Stimulated activated CD8-positive, alpha-beta memory T cell treated with anti-CD3 and anti-CD28 coated beads, Interleukin-12 subunit alpha, Interleukin-12 subunit beta, amount 100 ng/mL, for 24 hours (primary cell): ENCODE results near the gene WFDC5.
"Not testable (repeated sequence)": the region's sequence is repeated elsewhere in the genome, so short reads cannot be mapped to it uniquely, and the experiment has no call there.

Experiments
- DNase-seq: peaks from one replicate; pipeline ENCODE4 v3.0.0-alpha.2; 2020; ENCODE audit errors: extremely low read depth

Gene WFDC5

GRCh38 chr20:45087814-45088213 lies 27.2 kb downstream of the WFDC5 start:
- DNase-seq: no peak

GRCh38 chr20:45087097-45087790 lies 27.7 kb downstream of the WFDC5 start:
- DNase-seq: no peak

DNA sequence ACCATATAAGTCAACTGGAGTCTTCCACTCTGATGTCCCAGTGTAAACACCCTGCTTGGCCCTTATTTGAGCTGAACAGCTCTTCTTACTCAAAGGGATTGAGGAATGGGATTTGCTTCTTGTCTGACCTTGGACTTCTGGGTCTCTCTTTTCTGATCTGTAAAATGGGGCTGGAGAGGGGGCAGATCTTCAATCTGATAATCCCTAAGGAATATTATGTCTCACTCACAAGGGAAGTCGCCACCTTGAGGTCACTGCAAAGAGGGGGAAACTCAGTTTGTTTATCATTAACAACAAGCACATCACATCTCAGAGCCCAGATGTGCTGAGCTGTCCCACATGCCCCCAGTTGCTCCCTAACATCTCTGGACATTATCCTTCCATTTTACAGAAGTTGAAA lies 29.1 kb downstream of the WFDC5 start:
- DNase-seq: no peak

DNA sequence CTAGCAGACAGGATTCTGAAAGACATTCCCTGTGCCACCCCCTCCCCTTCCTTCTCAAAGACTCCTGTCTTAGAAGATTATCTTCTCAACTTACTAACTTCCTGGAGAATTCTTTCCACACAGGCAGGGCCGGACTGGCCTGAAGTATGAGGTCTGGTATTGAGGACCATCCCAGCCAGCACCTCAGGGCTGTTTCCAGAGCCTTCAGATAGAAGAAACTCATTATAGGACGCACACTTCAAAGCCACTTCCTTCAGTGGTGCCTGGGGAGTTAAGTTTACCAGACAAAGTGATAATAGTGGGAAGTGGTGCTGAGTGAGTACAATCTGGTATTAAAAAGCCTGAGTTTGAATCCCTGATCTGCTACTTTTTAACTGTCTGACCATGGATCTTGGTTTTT lies 29.7 kb downstream of the WFDC5 start:
- no peak for DNase-seq

DNA sequence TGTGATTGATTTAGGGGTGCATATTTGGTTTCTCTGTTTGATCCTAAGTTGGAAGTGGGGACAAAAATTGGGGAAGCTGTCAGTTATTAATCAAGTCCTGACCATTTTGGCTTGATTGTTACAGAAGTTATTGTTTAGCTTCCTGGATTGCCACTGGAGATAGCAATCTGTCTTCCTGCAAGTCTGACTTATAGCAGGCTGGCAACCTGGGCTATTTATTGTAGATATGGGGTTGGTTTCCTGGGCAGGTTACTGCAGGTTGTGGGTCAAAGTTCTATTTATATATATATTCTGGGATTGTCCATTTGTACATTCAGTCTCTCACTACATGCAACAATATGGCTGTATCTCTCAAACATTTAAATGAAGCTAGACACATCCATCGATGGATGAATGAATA lies 31.8 kb downstream of the WFDC5 start:
- DNase-seq: no peak

DNA sequence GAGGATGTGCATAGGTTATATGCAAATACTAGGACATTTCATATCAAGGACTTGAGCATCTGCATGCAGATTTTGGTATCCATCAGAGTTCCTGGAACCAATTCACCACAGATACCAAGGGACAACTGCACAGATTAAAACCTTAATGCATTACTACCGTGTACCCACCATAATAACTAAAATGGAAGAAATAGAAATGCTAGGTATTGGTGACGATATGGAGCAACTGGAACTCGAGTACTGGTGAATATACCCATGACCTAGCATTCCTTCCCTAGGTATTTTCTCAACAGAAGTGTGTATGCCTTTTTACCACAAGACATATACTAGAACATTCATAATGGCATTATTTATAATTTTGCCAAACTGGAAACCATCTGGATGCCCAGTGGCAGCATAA lies 32.5 kb downstream of the WFDC5 start:
- no peak for DNase-seq

DNA sequence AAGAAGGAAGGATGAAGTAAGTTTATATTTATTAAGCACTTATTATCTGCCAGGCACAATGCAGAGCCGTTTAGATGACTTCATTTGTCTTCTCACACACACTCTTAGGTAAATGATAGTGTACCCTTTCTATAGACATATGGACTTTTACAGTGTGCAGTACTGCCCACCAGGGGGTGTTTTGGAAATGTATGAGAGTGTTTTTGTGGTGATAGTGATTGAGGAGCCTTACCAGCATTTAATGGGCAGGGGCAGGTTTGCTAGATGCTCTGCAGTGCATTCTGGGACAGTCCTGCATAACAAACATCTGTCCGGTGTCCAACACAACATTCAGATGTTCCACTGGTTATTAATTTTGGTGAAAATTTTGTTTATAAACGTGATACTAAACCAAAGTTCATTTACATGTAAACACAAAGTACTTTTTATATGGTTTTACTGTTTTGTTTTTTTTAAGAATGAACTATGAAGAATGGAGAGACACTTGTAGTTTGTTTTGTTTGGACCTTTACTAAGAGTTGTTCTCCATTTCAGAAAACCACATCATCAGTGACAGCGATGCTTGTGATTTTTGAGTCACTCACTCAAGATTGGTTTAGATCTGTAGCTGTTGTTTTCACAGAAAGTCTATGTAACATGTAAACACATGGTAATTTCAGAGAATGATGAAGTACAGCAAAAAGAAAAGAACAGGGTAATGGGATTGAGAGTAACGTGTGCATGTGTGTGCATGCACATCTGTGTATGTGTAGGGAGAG lies 33.9 kb downstream of the WFDC5 start:
- no peak for DNase-seq

GRCh38 chr20:45077559-45077958 lies 37.4 kb downstream of the WFDC5 start:
- DNase-seq: no peak

DNA sequence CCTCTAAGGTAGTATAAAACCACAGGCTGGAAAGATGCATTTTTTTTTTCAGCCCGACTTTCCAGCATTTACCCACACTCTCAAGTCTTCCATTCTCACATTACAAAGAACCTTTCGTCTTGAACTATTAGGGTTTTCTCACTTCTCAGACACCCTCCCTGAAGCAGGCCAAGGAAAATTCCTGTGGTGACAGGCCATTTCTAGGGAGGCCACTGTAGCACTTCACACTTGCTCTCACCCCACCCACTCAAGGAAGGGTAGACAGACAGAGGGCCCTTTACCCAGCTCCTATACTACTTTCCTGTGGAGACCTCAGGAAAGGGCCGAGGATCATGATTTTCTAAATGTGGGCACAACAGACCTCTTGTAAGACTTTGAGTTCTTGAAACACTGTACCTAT lies 41.8 kb downstream of the WFDC5 start:
- DNase-seq: no peak

DNA sequence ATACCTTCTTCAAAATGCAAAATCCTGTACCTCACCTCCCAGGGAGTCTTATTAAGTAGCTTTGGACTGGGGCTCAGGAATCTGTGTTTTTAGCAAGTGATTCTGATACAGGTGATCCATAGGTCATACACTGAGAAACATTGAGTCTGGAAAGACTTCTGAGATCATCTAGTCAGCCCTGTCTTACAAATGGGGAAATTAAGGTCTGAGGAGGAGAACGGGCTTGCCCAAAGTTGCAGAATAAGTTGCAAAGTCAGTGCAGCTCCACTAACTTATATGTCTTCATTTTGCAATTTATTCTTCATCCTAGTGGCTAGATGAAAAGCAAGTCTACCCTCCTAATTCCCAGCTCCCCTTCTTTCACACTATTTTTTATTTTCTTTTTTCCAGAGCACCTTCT lies 42.9 kb downstream of the WFDC5 start:
- DNase-seq: no peak

GRCh38 chr20:45070932-45071632 lies 43.9 kb downstream of the WFDC5 start:
- no peak for DNase-seq

DNA sequence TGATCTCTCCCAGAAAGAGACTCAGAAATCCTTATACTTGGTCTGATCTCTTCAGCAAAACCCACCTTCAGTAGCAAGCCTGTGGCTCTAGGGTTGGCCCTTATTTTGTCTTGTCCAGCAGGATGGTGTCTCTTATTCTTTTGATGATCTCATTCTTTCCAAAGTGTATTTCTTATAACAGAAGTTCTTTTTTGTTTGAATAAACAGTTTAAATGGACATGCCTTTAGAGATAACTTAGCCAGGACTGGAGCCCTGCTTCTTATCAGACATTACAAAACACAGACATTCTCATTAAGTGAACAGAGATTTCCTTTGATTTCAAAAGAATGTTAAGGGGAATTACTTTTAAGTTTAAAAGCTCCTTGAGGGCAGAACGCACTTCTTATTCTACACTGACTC lies 45.7 kb downstream of the WFDC5 start:
- DNase-seq: no peak

GRCh38 chr20:45067558-45067957 lies 47.4 kb downstream of the WFDC5 start:
- DNase-seq: no peak

- no peak for DNase-seq
These were observed 47.9 kb downstream of the WFDC5 start for GRCh38 chr20:45067087-45067486.

DNA sequence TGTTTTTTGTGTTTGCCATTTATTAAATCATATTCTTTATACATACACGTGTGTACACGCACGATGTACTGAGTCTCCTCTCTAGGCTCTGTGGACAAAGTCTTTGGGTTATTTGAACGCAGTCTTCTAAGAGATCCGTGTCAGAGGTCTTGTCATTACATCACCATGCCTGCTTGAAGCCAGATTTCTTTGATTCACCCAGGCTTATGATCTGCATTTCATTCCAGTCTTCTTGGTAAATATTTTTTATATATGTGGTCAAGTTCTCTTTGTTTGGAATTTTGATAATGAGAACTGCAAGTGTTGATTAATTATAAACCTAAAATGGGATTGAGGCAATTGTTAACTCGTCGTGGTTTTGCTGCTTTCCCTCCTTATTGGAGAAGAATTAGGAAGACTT lies 48.6 kb downstream of the WFDC5 start:
- DNase-seq: no peak

DNA sequence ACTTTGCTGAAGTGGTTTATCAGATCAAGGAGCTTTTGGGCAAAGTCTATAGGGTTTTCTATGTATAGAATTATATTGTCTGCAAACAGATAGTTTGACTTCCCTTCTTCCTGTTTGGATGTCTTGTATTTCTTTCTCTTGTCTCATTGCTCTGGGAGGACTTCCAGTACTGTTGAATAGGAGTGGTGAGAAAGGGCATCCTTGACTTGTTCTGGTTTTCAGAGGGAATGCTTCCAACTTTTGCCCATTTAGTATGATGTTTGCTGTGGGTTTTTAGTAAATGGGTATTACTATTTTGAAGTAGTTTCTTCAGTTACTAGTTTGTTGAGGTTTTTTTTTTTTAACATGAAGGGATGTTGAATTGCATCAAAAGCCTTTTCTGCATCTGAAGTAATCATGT lies 50.2 kb downstream of the WFDC5 start:
- DNase-seq: no peak

- not testable (repeated sequence) for DNase-seq
These were observed 51.9 kb downstream of the WFDC5 start for GRCh38 chr20:45063107-45063506.

- no peak for DNase-seq
These were observed 53.7 kb downstream of the WFDC5 start for GRCh38 chr20:45061244-45061643.

DNA sequence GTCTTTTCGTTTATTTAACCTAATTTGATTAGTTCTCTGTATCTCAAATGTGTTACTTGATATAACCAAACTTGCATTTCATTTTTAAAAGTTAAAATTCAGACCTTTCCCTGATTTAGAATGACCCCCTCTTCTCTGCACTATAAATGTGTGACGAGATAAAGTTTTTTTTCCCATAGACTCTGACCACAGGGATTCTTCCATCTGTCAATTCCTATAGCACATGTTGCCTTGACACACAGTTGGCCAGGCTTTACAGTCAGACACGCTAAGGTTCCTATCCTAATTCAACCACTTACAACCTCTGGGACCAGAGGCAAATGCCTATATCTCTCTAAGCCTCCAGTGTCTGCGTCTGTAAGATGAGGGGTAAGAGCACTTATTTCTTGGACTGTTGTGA lies 54.7 kb downstream of the WFDC5 start:
- DNase-seq: no peak
